T1000 (cell line): ENCODE data around the gene CATSPERE.
"Not testable (repeated sequence)": the region's sequence is repeated elsewhere in the genome, so short reads cannot be mapped to it uniquely, and the experiment has no call there.

Experiments
- DNase-seq: peaks from one replicate; lab custom pipeline; 2025; ENCODE audit warnings: mixed read lengths; lab: John Stamatoyannopoulos, UW

Gene CATSPERE

DNA sequence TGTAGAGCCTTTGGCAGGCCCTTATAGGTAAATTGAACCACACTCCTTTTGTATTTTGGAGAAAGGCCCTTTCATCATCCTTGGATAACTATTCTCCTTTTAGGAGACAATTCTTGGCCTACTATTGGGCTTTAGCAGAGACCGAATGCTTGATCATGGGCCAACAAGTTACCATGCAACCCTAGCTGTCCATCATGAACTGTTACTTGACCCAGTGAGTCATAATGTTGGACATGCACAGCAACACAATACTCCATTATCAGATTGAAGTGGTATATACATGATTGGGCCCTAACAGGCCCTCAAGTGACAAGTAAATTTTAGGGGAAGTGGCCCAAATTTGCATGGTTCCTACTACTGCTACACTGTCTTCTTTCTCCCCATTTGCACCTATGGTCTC is 84.4 kb downstream of the CATSPERE start:
- no peak for DNase-seq

DNA sequence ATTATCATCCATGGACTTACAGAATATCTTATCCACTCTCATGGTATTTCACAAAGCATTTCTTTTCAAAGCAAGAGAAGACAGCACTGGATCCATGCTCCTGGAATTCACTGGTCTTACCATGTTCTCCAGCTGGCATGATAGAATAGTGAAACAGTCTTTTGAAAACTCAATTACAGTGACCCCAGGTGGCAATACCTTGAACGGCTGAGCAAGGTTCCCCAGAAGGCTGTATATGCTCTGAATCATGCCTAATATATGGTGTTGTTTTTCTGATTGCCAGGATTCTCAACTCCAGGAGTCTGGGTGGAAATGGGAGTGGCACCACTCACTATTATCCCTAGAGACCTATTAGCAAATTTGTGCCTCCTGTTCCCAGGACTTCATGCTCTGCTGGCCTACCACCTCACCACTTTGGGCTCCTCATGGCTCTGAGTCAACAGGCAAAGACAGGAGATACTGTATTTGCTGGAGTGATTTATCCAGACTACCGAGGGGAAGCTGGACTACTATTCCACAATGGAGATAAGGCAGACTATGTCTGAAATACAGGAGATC is 87.6 kb downstream of the CATSPERE start:
- no peak for DNase-seq

DNA sequence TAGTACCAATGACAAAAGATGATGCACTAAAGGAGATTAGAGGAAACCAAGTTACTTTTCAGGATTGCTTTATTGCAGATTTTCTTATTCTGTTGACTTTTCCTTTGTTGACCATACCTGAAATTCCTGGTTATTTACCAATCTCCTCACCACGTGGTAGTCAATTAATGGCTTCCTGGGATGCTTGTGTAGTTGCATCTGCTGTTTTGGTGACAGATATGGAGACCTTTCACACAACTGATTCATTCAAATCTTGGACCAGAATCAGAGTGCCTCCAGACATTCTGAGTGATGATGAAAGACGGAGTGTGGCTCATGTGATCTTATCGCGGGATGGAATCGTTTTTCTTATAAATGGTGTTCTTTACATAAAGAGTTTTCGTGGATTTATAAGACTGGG is 91.3 kb downstream of the CATSPERE start:
- no peak for DNase-seq

DNA sequence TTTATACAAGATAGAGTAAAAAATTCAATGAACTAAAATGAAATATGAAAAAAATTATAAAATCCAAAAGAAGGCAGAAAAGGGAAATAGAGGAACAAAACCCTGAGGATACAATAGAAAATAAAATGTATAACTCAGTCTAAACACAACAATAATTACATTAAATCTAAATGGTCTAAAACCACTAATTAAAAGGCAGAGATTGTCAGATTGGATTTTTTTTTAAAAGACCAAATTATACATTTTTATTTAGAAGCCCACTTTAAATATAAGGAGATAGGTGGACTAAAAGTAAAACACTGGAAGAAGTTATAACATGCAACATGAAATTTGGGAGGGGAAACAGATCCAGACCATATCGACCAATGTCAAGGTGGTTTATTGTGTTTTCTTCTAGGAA is 95.2 kb downstream of the CATSPERE start:
- no peak for DNase-seq

DNA sequence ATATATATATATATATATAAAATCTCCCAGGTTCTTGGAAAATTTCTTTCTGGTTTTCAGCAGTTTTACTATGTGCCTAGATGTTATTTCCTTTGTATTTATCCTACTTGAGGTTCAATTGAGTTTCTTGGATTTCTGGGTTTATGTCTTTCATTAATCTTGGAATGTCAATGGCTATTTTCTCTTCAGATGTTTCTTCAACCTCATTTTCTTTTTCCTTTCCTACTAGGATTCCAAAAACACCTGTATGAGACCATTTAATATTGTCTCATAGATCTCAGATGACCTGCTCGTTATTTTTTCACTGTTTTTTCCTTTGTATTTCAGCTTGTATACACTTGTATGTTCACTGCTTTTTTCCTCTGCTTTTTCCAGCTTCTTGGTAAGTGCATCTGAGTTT is 96.5 kb downstream of the CATSPERE start:
- no peak for DNase-seq

DNA sequence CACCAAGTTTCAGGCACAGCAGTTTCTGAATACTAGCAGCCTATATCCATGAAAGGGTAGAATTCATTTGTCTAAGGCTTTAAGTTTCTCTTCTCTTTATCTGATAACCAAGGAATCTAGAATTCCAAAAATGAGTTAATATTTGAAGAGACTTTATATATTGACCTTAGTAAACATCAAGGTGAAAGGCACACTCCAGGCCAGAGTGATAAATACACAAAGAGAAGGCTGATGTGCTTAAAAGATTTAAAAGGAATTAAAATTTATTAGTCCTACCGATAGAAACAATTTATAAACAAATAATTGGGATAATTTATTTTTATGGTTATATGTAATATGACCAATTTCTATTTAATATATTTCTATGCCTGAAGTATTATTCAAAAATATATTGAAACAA is 98.5 kb downstream of the CATSPERE start:
- no peak for DNase-seq

DNA sequence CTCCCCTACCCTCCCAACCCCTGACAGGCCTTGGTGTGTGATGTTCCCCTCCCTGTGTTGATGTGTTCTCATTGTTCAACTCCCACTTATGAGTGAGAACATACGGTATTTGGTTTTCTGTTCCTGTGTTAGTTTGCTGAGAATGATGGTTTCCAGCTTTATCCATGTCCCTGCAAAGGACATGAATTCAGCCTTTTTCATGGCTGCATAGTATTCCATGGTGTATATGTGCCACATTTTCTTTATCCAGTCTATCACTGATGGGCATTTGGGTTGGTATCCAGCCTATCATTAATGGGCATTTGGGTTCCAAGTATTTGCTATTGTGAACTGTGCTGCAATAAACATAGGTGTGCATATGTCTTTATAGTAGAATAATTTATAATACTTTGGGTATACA is 101.8 kb downstream of the CATSPERE start:
- not testable (repeated sequence) for DNase-seq

DNA sequence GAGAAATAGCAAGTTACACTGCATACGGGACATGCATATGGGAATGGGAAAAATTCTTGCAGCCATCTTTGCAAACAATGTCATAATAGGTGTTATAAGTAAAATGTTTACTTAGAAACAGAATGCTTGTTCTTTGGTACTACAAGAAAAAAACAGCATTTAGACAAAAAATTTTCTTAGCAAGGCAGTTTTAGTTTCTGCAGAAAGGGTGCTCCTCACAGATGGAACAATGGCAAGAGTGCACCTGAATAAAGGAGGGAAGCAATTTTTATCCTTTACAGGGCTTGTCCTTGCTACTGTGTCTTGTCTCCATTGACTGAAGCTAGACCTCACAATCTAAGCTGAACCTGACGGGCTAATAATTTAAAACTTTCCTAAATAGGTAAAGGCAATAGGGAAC is 112.7 kb downstream of the CATSPERE start:
- DNase-seq: no peak

DNA sequence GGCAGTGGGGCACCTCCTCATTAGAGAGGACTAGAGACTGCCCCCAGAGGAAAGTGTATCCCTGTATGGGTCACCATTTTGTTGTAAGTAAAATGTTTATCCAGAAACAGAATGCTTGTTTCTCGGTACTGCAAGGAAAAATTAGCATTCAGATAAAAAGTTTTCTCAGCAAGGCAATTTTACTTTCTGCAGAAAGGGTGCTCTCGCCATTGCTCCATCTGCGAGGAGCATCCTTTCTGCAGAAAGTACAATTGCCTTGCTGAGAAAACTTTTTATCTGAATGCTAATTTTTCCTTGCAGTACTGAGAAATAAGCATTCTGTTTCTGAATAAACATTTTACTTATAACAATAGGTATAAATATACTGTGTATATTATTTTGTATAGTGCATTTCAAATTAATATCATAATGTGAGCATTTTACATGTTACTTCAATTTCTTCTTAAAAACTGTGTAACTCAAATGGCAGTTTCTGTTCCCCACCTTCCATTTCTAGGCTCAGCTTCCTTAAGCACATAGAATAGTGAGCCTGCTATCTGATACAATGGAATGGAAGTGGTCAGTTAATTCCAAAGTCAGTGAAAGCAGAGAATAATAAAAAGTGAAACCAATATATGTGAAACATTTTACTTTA is 115.3 kb downstream of the CATSPERE start:
- DNase-seq: no peak

DNA sequence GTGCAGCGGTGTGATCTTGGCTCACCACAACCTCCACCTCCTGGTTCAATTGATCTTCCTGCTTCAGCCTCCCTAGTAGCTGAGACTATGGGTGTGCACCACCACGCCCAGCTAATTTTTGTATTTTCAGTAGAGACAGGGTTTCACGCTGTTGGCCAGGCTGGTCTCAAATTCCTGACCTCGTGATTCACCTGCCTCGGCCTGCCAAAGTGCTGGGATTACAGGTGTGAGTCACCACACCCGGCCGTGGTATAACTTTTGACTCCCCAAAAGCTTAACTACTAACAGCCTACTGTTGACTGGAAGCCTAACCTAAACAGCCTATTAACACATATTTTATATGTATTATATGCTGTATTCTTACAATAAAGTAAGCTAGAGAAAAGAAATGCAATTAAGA is 117.1 kb downstream of the CATSPERE start:
- DNase-seq: not testable (repeated sequence)

DNA sequence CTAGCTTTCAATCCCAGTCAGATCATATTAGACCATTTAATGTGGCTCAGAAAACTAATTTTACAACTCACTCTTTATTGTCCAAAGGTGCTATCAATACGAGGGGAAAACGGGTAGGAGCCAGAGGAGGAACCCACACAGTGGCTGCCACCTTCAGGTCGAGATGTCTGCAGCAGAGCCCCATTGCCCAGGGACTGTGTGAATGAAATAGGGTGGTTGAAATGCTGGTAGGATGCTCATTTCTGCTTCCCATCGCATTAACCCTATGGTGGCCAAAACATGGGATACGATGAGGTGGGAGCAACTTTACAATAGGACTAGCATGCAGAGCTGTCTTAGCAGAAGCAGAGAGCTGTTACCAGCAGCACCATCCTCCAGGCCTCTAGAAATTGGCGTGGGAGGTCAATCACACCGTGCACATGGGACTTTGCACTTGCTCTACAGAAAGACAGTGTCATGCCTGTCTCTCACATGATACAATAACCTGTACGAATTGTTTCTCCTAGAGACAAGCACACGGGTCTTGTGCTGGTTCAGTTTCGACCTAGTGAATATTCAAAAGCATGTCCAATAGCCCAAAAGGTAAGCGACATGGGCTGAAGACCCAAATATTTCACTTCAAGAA is 122.4 kb downstream of the CATSPERE start:
- no peak for DNase-seq

DNA sequence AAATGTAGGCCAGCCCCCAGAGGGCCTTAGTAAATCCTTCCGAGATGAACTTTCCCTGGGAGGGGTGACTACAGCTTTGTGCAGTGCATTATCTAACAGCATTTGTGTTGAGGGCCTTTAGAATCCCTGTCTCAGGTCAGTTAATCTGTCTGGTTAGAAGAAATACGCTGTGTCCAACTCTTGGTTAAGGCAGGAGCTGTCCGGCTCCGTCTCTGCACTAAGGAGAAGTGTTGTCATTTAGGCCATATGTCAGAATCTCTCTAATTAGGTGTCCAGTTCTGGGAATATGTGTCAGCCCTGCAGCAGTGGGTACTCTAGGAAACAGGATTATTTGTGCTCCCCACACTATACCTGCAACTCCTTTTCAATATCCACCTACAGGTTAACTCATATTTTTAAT is 124.8 kb downstream of the CATSPERE start:
- no peak for DNase-seq

DNA sequence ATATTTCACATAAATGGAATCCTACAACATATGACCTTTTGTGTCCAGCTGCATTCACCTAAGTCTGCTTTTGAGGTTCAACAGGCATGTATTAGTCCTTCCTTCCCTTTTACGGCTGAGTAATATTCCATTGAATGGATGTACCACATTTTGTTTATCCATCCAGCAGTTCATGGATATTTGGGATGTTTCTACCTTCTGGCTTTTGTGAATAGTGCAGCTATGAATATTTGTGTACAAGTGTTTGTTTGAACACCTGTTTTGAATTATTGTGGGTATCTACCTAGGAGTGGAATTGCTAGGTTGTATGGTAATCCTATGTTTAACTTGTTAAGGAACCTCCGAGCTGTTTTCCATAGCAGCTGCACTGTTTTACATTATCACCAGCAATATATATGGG is 129.6 kb downstream of the CATSPERE start:
- no peak for DNase-seq

DNA sequence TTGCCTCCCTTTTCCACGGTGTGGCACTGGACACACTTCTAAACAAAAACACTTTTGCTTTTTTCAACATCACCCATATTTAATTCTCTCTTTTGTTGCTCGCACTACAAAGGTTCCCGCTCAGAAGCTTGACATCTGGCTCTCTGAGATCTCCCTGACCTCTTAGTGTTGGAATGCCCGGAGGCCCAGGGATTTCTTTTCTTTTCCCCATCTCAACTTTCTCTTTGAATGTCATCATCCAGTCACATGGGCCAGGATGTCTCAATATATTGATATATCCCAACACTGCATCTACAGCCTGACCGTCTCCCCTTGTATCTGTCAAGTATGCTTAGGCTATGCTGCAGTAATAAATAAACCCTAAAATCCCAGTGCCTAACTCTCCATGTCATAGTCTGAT is 137.5 kb downstream of the CATSPERE start:
- no peak for DNase-seq

DNA sequence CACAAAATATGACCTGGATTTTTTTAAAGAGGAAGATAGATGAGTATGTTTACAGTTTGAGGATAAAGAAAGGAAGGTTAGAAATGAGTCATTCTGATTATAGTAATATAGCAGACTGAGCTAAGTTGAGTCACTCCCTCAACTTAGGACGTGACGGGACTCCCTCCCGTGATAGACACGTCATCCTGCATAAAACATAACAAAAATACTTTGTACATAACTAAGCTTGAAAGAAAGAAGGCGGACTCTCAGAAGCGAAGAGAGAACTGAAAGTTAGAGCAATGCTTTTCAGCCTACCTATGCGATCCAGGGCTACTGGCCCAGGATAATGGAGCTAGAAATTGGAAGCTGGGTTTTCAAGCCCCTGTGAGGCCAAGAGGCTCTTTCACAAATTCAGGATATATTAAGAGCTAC is 138.9 kb downstream of the CATSPERE start:
- DNase-seq: peak; percentile 21

DNA sequence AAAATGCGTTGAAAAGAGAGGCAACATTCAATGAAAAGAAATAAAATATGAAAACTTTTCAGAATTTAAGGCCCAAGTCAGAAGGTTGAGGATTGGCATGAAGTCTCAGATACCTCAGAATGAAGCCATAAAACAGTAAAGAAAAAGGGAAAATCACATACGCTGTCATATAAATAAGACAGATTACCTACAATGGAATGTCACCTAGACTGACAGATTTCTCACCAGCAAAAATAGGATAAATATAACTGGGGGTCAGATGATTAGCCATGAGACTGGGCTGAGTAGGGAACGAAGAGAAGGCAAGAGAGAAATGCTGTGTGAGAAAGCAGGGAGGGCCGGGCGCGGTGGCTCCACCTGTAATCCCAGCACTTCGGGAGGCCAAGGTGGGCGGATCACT is 140.3 kb downstream of the CATSPERE start:
- no peak for DNase-seq

DNA sequence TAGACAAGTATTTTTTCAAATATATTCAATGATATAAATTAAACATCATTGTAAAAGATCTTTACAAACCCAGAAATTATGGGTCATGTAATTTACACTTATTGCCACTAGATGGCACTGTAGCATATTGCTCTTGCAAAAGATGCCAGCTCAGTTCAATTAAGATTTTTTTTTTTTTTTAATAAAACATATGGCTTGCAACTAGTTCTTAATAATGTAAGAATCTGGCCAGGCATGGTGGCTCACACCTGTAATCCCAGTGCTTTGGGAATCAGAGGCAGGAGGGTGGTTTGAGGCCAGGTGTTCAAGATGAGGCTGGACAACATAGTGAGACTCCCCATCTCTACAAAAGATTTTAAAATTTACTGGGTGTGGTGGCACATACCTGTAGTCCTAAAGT is 142.4 kb downstream of the CATSPERE start:
- DNase-seq: no peak

DNA sequence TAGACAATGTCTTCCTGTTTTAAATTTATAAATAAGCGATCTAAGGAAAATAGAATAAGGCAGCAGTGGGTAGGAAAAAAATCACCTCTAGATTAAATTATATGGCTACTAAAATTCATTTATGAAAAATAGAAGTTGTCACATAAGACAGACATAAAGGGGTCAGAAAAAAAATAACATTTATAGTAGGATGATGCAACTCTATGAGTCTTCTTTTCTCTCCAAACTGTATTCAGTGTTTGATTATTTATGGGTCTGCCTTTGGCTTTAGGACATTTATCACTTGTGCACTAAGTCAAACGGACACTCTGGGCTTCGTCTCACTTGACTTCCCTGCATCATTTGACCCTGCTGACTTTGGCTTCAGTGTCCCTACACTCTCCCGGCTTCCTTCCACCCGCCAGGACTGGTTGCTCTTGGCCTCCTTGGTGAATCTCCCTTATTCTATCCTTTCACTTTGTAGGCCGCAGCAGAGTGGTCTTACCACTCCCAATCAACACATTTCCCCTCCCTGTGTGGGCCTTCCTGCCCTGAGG is 144.8 kb downstream of the CATSPERE start:
- no peak for DNase-seq

DNA sequence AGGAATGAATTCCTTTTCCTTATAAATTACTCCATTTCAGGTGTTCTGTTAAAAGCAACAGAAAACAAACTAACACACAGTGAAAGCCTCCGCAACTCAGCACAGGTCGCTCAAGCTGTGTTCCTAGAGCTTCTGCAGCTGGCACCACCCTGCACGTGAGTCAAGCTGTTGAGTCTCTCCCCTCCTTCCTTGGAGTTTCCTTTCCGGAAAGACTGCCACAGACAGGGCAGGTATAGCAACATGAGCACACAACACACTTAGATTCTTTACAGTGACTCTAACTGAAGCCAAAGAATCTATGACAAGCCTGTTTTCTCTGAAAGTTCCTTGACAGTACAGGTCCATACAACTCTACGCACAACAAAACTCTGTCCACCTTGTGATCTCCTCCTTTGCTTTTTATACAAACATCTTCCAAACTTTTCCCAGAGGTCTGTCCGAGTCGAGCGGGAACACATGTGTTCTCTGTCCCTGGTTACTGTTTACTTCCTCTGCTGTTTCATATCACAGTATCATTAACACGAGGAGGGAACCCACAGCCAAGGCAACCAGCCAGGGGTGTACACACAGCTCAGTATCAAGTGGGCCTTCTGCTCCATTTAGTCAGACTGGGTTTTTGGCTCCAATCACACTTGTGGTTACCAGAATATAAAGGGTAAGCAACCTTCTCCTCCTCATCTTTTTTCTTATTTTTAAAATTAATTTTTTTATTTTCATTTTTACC is 153.2 kb downstream of the CATSPERE start:
- no peak for DNase-seq

DNA sequence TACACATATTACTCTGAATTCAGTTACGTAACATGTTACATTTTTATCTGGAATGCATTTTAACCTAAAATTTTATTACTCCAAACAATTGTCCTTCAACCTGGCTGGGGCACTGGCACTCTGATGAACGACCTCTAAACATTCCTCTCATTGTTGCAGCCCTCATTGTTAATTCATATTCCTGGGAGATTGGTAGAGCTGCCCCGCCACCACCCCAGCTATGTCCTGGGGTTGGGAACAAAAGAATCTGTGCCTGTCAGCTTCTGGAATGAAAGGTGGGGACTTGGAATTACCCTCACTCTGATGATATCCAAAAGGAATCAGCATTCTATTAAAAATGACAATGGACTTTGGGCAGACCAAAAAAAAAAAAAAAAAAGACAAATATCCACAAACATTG is 153.8 kb downstream of the CATSPERE start:
- DNase-seq: no peak

DNA sequence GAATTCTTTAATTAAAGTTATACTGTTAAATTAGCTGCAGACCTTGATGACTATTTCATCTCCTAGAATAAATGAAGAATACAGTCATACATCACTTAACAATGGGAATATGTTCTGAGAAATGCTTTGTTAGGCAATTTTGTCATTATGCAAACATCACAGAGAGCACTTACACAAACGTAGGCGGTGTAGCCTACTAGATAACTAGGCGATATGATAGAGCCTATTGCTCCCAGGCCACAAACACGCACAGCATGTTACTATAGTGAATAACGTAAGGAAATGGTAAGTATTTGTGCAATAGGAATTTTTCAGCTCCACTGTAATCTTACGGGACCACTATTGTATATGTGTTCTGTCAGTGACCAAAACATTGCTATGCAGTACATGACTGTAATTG is 154.2 kb downstream of the CATSPERE start:
- no peak for DNase-seq

DNA sequence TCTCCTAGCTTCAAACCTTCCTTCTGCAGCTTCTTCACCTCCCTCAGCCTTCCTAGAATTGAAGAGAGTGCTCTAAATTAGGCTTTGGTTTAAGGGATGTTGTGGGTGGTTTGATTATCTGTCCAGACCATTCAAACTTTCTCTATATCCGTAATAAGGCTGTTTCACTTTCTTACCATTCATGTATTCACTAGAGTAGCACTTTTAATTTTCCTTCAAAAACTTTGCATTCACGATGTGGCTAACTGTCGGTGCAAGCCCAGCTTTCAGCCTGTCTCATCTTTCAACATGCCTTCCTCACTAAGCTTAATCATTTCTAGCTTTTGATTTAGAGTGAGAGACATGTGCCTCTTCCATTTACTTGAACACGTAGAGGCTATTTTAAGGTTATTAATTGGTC is 165.6 kb downstream of the CATSPERE start:
- no peak for DNase-seq

DNA sequence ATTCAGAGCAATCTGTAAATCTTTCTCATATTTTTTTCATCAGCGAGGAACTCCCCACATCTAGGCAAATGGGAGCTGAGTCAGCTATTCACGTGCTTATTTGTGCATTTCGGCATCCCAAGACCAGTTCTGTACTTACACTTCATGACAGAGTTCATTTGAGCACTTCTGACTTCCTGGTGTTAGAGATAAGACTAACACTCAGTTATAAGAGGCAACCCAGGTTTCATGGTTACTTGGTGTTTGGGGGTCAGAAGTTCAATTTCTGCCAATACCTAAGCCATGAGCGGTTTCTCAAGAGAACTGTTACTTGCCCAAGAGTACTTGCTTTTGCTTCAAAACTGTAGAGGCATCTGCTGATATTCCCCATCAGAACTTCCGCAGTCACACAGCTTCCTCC is 167.7 kb downstream of the CATSPERE start:
- no peak for DNase-seq
